Ecto neural progenitor cell (in vitro differentiated cells): ENCODE measurements around the gene EMX1.

Source experiments
- DNase-seq: peaks from one replicate; pipeline ENCODE4 v3.0.0-alpha.2; 2018; ENCODE audit warnings: low spot score

EMX1 gene

DNA sequence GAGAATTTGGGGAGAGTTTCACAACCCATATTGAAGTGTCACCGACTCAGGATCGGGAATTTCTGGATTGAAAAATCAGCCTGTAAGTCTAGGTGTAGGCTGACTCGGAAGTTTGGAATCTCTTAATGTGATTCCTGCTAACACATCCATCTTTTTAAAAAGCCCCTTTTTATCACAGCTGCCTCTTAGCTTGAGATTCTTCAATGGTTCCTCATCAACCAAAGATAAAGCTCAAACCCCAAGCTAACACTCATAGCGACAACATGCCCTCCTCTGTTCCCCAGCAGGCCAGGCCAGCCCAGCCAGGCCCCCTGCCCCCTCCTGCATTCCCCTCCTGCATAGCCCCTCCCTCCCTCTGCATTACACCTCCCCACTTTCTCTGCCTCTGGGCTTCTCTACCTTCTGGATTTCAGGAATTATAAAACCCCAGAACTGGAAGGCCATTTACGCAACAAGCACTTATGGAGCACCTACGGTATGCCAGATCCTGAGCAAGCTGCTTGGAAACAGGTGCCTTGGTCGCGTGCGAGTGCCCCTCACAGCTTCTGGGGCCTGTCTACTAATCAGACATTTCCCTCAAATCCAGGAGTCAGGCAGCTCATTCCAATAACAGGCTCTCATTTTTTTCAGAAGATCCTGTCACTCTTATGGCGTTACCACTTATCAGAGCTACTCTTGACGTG is 63.4 kb downstream of the EMX1 start:
- no peak for DNase-seq

DNA sequence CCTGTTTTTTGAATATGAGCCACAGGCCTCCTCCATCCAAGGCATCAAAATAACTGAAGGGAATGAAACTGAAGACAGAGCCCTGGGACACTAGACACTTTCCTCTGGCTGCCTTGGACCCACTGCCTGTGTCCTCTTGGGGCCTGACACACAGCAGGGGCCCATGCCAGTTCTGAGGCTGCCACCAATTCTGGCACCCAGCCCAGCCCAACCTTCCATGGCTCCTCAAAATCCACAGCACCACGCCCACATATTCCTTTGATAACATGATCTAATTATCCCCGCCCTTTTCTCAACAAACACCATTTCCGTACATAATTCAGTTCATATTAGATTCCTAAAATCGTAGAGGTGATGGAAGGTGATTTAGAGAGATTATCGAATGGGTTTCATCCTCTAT is 64.2 kb downstream of the EMX1 start:
- no peak for DNase-seq

DNA sequence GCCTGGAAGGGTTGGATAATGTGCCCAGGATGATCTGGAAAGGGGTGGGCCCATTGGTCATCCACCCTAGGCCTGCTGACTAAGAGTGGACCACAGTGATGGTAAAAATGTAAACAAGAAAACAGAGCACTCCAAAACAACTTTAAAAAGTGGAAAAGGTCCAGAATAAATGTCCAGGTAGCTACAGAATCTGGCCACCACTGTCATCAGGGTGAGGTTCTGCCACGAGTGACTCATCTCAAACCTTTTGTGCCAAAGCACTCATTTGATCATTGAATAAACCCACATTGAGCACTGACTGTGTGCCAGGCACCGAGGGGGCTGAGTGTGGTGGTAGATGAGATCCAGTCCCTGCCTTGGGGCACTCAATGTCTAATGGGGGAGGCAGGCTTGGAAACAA is 64.9 kb downstream of the EMX1 start:
- no peak for DNase-seq

DNA sequence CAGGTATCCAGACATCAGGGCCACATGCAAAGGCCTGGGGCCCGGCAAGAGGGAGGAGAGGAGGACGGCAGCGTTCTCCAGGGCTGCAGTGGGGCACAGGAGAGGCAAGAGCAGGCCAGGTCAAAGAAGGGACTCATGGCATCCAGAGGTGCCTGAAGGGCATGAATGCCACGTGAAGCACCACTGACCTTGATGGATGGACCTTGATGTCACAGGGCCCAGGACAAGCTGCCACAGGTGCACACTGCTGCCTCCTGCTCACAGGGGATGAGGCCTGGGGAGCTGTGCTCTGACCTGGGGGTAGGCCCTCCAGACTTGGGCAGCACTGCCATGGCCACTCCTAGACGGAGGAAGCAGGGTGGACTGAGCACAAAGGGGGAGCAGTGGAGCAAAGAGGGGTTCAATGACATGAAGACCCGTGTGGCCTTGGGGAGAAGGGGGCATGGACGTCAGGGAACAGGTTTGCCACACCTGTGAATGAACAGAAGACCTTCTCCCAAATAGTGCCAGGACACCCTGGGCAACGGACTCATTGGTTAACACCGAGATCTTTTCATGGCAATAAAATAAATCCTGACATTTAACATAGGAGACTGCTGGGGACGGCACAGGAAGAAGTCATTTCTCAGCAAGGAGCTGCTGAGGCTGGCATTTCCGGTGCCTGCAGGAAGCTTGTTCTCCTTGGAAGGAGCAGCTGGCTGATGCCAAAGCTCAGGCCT is 65.6 kb downstream of the EMX1 start:
- DNase-seq: no peak

DNA sequence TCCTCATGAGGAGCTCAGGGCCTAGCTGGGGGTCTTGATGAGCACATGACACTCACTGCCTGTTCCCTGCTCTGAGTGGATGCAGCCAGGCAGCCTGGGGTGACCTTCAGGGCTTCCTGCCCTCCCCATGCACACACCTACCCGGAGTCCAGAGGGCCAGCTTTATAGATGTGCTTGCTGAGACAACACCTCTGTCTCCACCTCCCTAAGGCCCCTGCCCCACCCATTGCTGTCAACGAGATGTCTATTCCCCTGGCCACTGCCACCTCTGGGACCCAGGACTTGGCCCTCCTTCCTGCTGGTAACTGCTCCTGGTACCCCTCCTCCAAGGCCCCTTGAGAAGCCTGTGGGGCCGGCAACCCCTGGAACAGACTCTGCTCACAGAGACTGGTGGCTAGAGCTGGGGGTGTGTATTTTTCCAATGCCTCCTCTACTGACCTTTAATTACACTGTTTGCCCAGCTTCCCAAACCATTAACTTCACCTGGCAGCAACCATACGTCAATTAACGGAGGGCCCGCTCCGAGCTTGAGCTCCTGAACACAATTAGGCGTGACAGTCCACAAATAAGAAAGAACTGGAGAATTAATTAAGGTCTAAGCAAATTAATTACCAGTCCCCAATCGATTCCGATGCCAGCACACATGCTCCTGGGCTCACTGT is 66.3 kb downstream of the EMX1 start:
- DNase-seq: no peak

DNA sequence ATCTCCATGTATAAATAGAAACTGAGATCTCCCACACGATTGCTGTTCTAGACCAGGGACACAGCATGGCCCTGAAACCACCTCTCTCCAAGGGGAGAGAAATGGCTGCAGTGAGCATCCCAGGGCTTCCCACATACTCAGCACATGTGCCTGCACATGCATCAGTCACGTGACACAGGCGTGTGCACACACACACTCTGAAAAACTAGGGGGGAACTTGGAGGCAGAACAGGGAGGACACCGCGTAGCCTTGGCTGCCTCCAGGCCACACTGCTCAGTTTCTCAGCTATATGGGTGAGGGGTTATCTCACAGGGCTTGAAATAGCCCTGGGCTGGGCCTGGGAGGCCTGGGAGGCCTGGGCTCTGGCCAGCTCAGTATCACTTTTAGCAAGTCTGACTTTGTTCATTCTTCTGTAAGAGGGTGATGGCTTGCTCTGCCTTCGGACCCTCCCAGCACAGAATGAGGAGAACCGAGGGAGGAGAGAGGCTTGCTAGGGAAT is 66.9 kb downstream of the EMX1 start:
- no peak for DNase-seq
